Hepatocyte (in vitro differentiated cells): ENCODE results near the gene MADD. TPM values are rescaled to one million over a fixed set of nuclear protein-coding genes. Genes with fewer than 3 reads are reported as not detected.

Experiments used
- DNase-seq: peaks from one replicate; pipeline ENCODE4 v3.0.0-alpha.2; 2016; ENCODE audit warnings: low spot score
- H2AFZ ChIP-seq: fragments of 200-600 bp; sonication (generic); 2 replicates; pipeline ENCODE4 v1.6.0; 2016; ENCODE audit warnings: antibody characterized with exemption, mild to moderate bottlenecking
- H3K27ac ChIP-seq: fragments of 200-600 bp; sonication (generic); 2 replicates; pipeline ENCODE4 v1.5.1; 2016; ENCODE audit warnings: mild to moderate bottlenecking
- H3K27me3 ChIP-seq: fragments of 200-600 bp; sonication (generic); 2 replicates; pipeline ENCODE4 v1.6.1; 2016
- H3K36me3 ChIP-seq: fragments of 200-600 bp; sonication (generic); replicated peaks from 2 replicates; pipeline ENCODE4 v1.5.1; 2016; ENCODE audit warnings: low read depth; ENCODE audit not compliant: insufficient read depth
- H3K4me1 ChIP-seq: fragments of 200-600 bp; sonication (generic); 2 replicates; pipeline ENCODE4 v1.5.1; 2016; ENCODE audit warnings: mild to moderate bottlenecking, moderate library complexity; ENCODE audit not compliant: insufficient read depth
- H3K4me2 ChIP-seq: fragments of 200-600 bp; sonication (generic); 2 replicates; pipeline ENCODE4 v1.6.0; 2016
- H3K4me3 ChIP-seq: fragments of 200-600 bp; sonication (generic); 2 replicates; pipeline ENCODE4 v1.5.1; 2016; ENCODE audit warnings: mild to moderate bottlenecking
- H3K79me2 ChIP-seq: fragments of 200-600 bp; sonication (generic); 2 replicates; pipeline ENCODE4 v1.6.0; 2017; ENCODE audit warnings: mild to moderate bottlenecking
- H3K9me2 ChIP-seq: fragments of 200-600 bp; sonication (generic); replicated peaks from 2 replicates; pipeline ENCODE4 v1.6.0; 2017; ENCODE audit warnings: mild to moderate bottlenecking; ENCODE audit not compliant: insufficient read depth
- H3K9me3 ChIP-seq: fragments of 200-600 bp; sonication (generic); 2 replicates; pipeline ENCODE4 v1.5.1; 2016; ENCODE audit warnings: low read depth, mild to moderate bottlenecking
- H4K20me1 ChIP-seq: fragments of 200-600 bp; sonication (generic); 2 replicates; pipeline ENCODE4 v1.6.0; 2016; ENCODE audit warnings: mild to moderate bottlenecking; ENCODE audit not compliant: insufficient read depth, poor library complexity, severe bottlenecking
- CTCF ChIP-seq: fragments of 200-600 bp; sonication (generic); IDR thresholded peaks from 2 replicates; pipeline ENCODE4 v1.5.1; 2016; ENCODE audit warnings: antibody characterized with exemption, mild to moderate bottlenecking; ENCODE audit not compliant: poor library complexity
- EZH2 ChIP-seq: fragments of 200-600 bp; sonication (generic); IDR thresholded peaks from 2 replicates; pipeline ENCODE4 v1.6.1; 2016; ENCODE audit warnings: antibody characterized with exemption, mild to moderate bottlenecking, borderline replicate concordance
- EZH2phosphoT487 ChIP-seq: fragments of 200-600 bp; sonication (generic); IDR thresholded peaks from one replicate; pipeline ENCODE4 v1.6.1; 2018; ENCODE audit warnings: antibody characterized with exemption, mild to moderate bottlenecking, low read depth, moderate library complexity; ENCODE audit not compliant: unreplicated experiment, severe bottlenecking
- WGBS: methylation state at CpG from one replicate; pipeline ENCODE4 v1.1.6; 2016; ENCODE audit warnings: low lambda C conversion rate; ENCODE audit errors: missing lambda C conversion rate; 5-methylcytosine and 5-hydroxymethylcytosine counted together
- polyA plus RNA-seq: library from polyadenylated mRNA; unstranded; fragments of >200 nt; fragmentation: Nextera tagmentation; extraction: Ambion mirVana; gene quantifications from 2 replicates; pipeline ENCODE4 v1.2.1, GENCODE V29; 2016
- total RNA-seq: library from RNA; depleted of rRNA; stranded (reverse); fragments of >200 nt; gene quantifications from 2 replicates; pipeline ENCODE4 v1.2.3, GENCODE V29; 2014

The MADD gene
- total and polyA plus RNA-seq, 2 experiments from 2014 or later: 17.6 to 19.1 TPM

- no peaks in the 10 kb centered on the region for H3K27me3 ChIP-seq
- no peaks in the 10 kb centered on the region for H3K4me1 ChIP-seq
- no peak overlapping the region for H3K4me3 ChIP-seq
- no peaks in the 10 kb centered on the region for H3K36me3 ChIP-seq
- TF ChIP-seq CTCF (no peak), EZH2 (no peak), EZH2phosphoT487 (no peak)
- 97% methylated on average over 6 of the region's 7 CpGs for WGBS
- H2AFZ ChIP-seq: no peak overlapping the region
- H3K9me3 ChIP-seq: no peaks in the 10 kb centered on the region
- no peak for DNase-seq
- H3K9me2 ChIP-seq: no peaks in the 10 kb centered on the region
- H3K79me2 ChIP-seq: no peaks in the 10 kb centered on the region
- no peak overlapping the region for H3K4me2 ChIP-seq
- H3K27ac ChIP-seq: no peak overlapping the region
- no peaks in the 10 kb centered on the region for H4K20me1 ChIP-seq
Measured at GRCh38 chr11:47225552-47226400, 44.2 kb upstream of the MADD start.

DNA sequence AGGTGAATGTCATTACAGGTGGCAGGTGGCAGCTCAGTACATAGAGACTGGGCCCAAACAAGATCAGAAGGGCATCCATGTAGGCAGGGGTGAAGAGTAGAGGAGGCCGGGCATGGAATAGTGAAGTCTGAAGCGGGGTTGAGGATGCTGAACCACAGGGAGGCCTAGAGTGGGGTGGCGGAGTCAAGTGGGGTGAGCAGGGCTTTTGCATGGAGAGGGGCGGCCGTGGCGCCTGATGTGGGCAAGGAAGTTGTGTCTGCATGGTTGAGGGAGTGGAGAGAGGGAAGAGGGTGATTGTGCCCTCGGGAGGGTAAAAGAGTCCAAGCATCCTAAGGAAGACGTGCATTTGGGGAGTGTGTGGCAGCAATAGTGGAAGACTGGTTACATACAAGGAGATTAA is 40.8 kb upstream of the MADD start:
- Histone ChIP-seq H3K79me2 (no peaks in the 10 kb centered on the region), H3K36me3 (no peaks in the 10 kb centered on the region), H3K4me1 (no peaks in the 10 kb centered on the region), H3K27me3 (no peaks in the 10 kb centered on the region), H2AFZ (no peak overlapping the region), H4K20me1 (no peaks in the 10 kb centered on the region), H3K4me2 (no peak overlapping the region), H3K27ac (no peak overlapping the region), H3K4me3 (no peak overlapping the region), H3K9me3 (no peaks in the 10 kb centered on the region), H3K9me2 (no peaks in the 10 kb centered on the region)
- DNase-seq: no peak
- 96% methylated on average over 7 of the region's 8 CpGs for WGBS
- TF ChIP-seq EZH2 (no peak), EZH2phosphoT487 (no peak), CTCF (no peak)

GRCh38 chr11:47233051-47233450 is 36.9 kb upstream of the MADD start:
- no peak for TF ChIP-seq CTCF
- no peak for TF ChIP-seq EZH2
- TF ChIP-seq EZH2phosphoT487: no peak
- H3K9me3 ChIP-seq: no peaks in the 10 kb centered on the region
- 88% methylated on average over 4 of the region's 4 CpGs for WGBS
- no peak overlapping the region for H3K4me3 ChIP-seq
- no peaks in the 10 kb centered on the region for H4K20me1 ChIP-seq
- H2AFZ ChIP-seq: no peak overlapping the region
- H3K27ac ChIP-seq: peak overlapping the region; percentile 42
- DNase-seq: peak; percentile 39
- H3K27me3 ChIP-seq: no peaks in the 10 kb centered on the region
- H3K9me2 ChIP-seq: no peaks in the 10 kb centered on the region
- H3K4me1 ChIP-seq: no peaks in the 10 kb centered on the region
- H3K79me2 ChIP-seq: no peaks in the 10 kb centered on the region
- H3K36me3 ChIP-seq: no peaks in the 10 kb centered on the region
- H3K4me2 ChIP-seq: no peak overlapping the region
